GM19238 (cell line): ENCODE data around the gene TMEM229B.

Experiments used
- DNase-seq: peaks from one replicate; pipeline ENCODE4 v3.0.0; 2011; ENCODE audit warnings: low spot score; ENCODE audit not compliant: insufficient read length

The TMEM229B gene

GRCh38 chr14:67425608-67426007 lies 62.9 kb downstream of the TMEM229B start:
- no peak for DNase-seq

DNA sequence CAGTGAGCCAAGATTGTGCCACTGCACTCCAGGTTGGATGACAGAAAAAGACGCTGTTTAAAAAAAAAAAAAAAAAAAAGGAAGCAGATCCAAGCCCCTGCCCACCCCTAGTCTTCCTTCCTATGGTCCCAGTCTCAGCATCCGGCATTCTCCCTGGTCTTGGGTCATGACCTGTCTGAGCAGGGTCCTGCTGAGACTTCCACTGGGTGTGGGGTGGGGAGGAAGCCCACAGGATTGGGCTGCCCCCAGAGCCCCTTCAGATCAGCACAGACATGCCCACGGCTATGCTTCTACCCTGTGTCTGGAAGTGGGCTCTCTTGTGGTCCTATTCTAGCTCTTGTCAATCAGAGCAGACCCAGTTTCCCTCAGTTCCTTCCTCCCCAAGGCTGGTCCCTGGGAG lies 64.0 kb downstream of the TMEM229B start:
- no peak for DNase-seq

DNA sequence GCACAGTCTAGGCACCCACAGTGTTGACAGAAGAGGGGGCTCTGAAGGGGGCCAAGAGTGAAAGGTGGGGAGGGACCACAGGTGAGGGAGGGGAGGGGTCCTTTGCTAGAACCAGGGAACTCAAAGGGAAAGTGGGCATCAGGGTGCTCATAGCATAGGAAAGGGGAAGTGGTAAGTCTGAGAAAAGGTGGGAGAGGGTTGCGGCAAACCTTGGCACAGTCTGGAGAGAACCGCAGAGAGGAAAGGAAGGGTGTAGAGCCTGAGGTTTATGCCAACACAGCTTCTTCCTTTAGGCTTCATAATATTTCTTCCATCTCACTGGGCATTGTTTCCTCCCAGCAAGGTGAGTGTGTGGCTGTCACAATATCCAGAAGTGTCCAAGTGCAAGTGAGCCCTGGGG lies 65.1 kb downstream of the TMEM229B start:
- no peak for DNase-seq

DNA sequence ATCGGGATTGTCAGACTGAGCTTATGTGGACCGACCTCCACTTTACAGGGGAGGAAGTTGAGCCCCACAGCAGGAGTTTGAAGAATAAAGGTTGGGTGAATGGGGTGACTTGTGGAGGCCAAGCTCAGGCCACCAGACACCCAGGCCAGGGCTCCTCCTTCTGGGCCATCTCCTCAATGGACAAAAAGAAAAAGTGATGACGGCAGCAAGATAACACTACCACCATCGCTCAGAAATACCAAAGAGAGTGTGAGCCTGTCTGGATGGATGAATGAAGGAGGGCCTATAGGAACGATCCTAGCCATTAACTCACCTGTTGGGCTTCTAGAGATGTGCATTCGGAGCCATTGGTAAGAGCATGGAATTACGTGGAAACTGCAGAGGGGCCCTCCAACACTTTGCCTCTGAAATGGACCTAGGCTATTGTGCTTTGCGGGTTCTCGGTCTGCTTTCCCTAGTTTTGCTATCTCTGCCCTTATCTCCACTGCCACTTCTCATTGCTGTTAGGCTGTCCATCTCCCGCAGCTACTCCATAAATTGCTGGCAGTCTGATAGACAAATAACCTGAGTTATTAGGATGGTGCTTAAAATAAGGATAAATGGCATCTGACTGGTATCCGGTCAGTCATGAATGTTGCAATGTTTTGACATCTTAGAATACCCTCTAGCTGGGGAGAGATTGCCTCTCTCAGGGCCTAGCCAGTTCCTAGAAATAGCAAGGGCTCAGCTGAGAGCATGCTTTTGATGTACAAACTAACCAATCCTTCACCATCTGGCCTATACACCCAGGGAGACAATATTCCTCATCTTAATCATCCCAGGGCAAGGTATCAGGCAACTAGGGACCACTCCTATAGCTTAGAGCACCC lies 66.9 kb downstream of the TMEM229B start:
- DNase-seq = no peak
